ENCODE results near the gene CYP27C1. TPM values are rescaled to one million over a fixed set of nuclear protein-coding genes. Genes with fewer than 3 reads are reported as not detected.

CYP27C1 gene
- total and polyA plus RNA-seq, 10 of the 15 experiments (the other 5 are each of a cell fraction or from before 2014, with no cell fraction given): not detected

DNA sequence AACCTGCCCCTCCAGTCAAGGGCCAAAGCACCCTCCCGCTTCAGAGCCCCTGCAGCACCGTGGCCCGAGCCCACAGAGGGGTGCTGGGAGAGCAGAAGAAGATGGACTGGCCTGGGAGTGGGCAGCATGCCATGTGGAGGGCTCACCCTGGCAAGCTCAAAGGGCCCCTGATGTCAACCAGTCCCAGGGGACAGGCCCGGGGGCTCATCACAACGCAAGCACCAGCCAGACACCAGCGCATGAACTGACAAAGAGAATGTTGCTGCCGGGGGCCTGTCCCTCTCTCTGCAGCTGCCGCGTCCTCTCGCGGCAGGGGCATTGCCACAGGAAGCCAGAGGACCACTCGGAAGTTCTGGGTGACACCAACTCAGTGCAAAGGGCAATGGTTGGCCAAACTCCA is 82.9 kb downstream of the CYP27C1 start:
- Histone ChIP-seq H3K79me2 (ENCODE audit: control insufficient read depth, insufficient read depth, low read length) (no peaks in the 10 kb centered on the region), H3K4me1 (ENCODE audit: control insufficient read depth, insufficient read depth, low read length) (no peaks in the 10 kb centered on the region), H3K9me3 (replicated peaks; ENCODE audit: control insufficient read depth, insufficient read depth, low read length) (no peaks in the 10 kb centered on the region), H3K4me3 (no peak overlapping the region), H3K9ac (ENCODE audit: control insufficient read depth, insufficient read depth, low read length) (no peak overlapping the region), H2AFZ (ENCODE audit: control insufficient read depth, low read depth, low read length) (no peak overlapping the region), H3K27me3 (replicated peaks in 1 of 2; ENCODE audit: control insufficient read depth in 2 of 2, insufficient read depth in 2 of 2, low read length in 1 of 2) (no peaks in the 10 kb centered on the region), H3K27ac (ENCODE audit: control insufficient read depth, insufficient read depth) (no peak overlapping the region), H3K4me2 (ENCODE audit: control insufficient read depth, insufficient read depth) (no peak overlapping the region), H4K20me1 (ENCODE audit: control insufficient read depth, insufficient read depth) (no peaks in the 10 kb centered on the region), H3K36me3 (ENCODE audit: control insufficient read depth in 2 of 2, insufficient read depth in 2 of 2, low read length in 1 of 2) (no peaks in the 10 kb centered on the region)
- TF ChIP-seq, protein P1, sequence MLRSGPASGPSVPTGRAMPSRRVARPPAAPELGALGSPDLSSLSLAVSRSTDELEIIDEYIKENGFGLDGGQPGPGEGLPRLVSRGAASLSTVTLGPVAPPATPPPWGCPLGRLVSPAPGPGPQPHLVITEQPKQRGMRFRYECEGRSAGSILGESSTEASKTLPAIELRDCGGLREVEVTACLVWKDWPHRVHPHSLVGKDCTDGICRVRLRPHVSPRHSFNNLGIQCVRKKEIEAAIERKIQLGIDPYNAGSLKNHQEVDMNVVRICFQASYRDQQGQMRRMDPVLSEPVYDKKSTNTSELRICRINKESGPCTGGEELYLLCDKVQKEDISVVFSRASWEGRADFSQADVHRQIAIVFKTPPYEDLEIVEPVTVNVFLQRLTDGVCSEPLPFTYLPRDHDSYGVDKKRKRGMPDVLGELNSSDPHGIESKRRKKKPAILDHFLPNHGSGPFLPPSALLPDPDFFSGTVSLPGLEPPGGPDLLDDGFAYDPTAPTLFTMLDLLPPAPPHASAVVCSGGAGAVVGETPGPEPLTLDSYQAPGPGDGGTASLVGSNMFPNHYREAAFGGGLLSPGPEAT (IDR thresholded peaks at IDR 0.05; ENCODE audit: low read depth): no peak
- no peak for TF ChIP-seq SIN3A (IDR thresholded peaks at IDR 0.05; ENCODE audit: low read depth, low read length)
- TF ChIP-seq ETV6 (conservative IDR thresholded peaks at IDR 0.05 in 1 of 2, IDR thresholded peaks at IDR 0.05 in 1 of 2; ENCODE audit: borderline replicate concordance in 1 of 2, low read depth in 1 of 2): no peak
- no peak for TF ChIP-seq SRF (IDR thresholded peaks at IDR 0.05; ENCODE audit: low read depth in 2 of 2, low read length in 2 of 2)
- TF ChIP-seq CEBPZ (IDR thresholded peaks at IDR 0.05; ENCODE audit: low read depth, low read length): no peak
- no peak for TF ChIP-seq SREBF1 (IDR thresholded peaks at IDR 0.05; ENCODE audit: low read length)
- no peak for TF ChIP-seq RB1 (IDR thresholded peaks at IDR 0.05; ENCODE audit: borderline replicate concordance)
- no peak for TF ChIP-seq TCF7 (IDR thresholded peaks at IDR 0.05; ENCODE audit: borderline replicate concordance)
- no peak for TF ChIP-seq HDGF (IDR thresholded peaks at IDR 0.05)
- TF ChIP-seq ZNF384 (IDR thresholded peaks at IDR 0.05; ENCODE audit: borderline replicate concordance, low read depth, low read length): no peak
- TF ChIP-seq IRF4 (IDR thresholded peaks at IDR 0.05; ENCODE audit: low read depth, low read length): no peak
- intact Hi-C loops (cut with micrococcal nuclease; ENCODE audit: unreplicated experiment): no loop called here
- ATAC-seq (no peak), FAIRE-seq (no peak), DNase-seq (ENCODE audit: low read depth, low spot score) (no peak)
- RAD21 ChIA-PET (ENCODE audit: unreplicated experiment): no interaction called here
- WGBS (ENCODE audit: insufficient coverage, insufficient replicate concordance, low lambda C conversion rate, missing lambda C conversion rate): 75% methylated on average over 12 of the region's 12 CpGs
- POLR2A ChIA-PET: interaction anchor here (0.5 kb wide), 1 partner anchor 250 kb away, joined by 5 read pairs; no protein-coding TSS in a partner anchor
- SMC1A ChIA-PET (ENCODE audit: uncharacterized antibody, unreplicated experiment): interaction anchor here (1.5 kb wide), 1 partner anchor 59 kb away, joined by 3 read pairs; no protein-coding TSS in a partner anchor
- CTCF ChIA-PET: interaction anchor here (0.6 kb wide), 1 partner anchor 35 kb away, joined by 3 read pairs; no protein-coding TSS in a partner anchor
- in situ Hi-C loops (cut with MboI): no loop called here
- no TSS peak for BruUV-seq (replicated peaks)
